Stimulated activated CD8-positive, alpha-beta memory T cell treated with anti-CD3 and anti-CD28 coated beads, Interleukin-12 subunit alpha, Interleukin-12 subunit beta, amount 100 ng/mL, for 1 hour (primary cell): ENCODE results near the gene CACUL1.

Source experiments
- DNase-seq: peaks from one replicate; pipeline ENCODE4 v3.0.0-alpha.2; 2020; ENCODE audit warnings: low read depth

Gene CACUL1

GRCh38 chr10:118635674-118636402, 118.9 kb downstream of the CACUL1 start:
- DNase-seq: no peak

- DNase-seq: no peak
These were observed 121.0 kb downstream of the CACUL1 start for GRCh38 chr10:118633786-118634185.

- no peak for DNase-seq
These were observed 125.6 kb downstream of the CACUL1 start for GRCh38 chr10:118629211-118629610.

- no peak for DNase-seq
These were observed 126.4 kb downstream of the CACUL1 start for GRCh38 chr10:118628397-118628796.

GRCh38 chr10:118626953-118627352, 127.8 kb downstream of the CACUL1 start:
- no peak for DNase-seq
